ENCODE measurements around the gene LTBP1. TPM values are rescaled to one million over a fixed set of nuclear protein-coding genes. Genes with fewer than 3 reads are reported as not detected.

LTBP1 gene
- polyA plus RNA-seq, 2 of the 4 experiments (the other 2 are of a cell fraction) = 23.8 to 30.4 TPM

- Histone ChIP-seq H3K27ac (no peak overlapping the region), H3K4me1 (peaks cover 8% of the 10 kb centered on the region; the same call in 1 of the 3 replicates), H3K4me2 (no peak overlapping the region), H3K4me3 (no peak overlapping the region), H3K9me3 (no peaks in the 10 kb centered on the region; the same call in 2 of the 3 replicates)
- no peak for TF ChIP-seq ZNF302 (CRISPR knock-in tag; IDR thresholded peaks at IDR 0.05)
- TF ChIP-seq EHF (CRISPR knock-in tag; IDR thresholded peaks at IDR 0.05) = no peak
- no peak for TF ChIP-seq GATA3 (IDR thresholded peaks at IDR 0.05; ENCODE audit: borderline replicate concordance)
- no peak for TF ChIP-seq CHD4 (IDR thresholded peaks at IDR 0.05; ENCODE audit: borderline replicate concordance)
- TF ChIP-seq PBX3 (IDR thresholded peaks at IDR 0.05) = no peak
- TF ChIP-seq REST (IDR thresholded peaks at IDR 0.05) = no peak
- no peak for TF ChIP-seq HES2 (IDR thresholded peaks at IDR 0.05)
- no peak for TF ChIP-seq HMGXB4 (CRISPR knock-in tag; IDR thresholded peaks at IDR 0.05; ENCODE audit: borderline replicate concordance)
- TF ChIP-seq, protein P1, sequence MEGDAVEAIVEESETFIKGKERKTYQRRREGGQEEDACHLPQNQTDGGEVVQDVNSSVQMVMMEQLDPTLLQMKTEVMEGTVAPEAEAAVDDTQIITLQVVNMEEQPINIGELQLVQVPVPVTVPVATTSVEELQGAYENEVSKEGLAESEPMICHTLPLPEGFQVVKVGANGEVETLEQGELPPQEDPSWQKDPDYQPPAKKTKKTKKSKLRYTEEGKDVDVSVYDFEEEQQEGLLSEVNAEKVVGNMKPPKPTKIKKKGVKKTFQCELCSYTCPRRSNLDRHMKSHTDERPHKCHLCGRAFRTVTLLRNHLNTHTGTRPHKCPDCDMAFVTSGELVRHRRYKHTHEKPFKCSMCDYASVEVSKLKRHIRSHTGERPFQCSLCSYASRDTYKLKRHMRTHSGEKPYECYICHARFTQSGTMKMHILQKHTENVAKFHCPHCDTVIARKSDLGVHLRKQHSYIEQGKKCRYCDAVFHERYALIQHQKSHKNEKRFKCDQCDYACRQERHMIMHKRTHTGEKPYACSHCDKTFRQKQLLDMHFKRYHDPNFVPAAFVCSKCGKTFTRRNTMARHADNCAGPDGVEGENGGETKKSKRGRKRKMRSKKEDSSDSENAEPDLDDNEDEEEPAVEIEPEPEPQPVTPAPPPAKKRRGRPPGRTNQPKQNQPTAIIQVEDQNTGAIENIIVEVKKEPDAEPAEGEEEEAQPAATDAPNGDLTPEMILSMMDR (IDR thresholded peaks at IDR 0.05) = no peak
- TF ChIP-seq RAD21 (conservative IDR thresholded peaks at IDR 0.05 in 1 of 2, IDR thresholded peaks at IDR 0.05 in 1 of 2) = no peak
- DNase-seq (ENCODE audit: low read depth in 1 of 2, low spot score in 1 of 2) (no peak), FAIRE-seq (no peak), ATAC-seq (no peak; a peak in 1 of 6 replicates)
- ChIA-PET POLR2A (no interaction called here), CTCF (interaction anchor here (0.9 to 3.4 kb wide), 5 partner anchors 26 to 336 kb away, joined by 3 to 10 read pairs (median 3); no protein-coding TSS in a partner anchor)
- 82% methylated on average over 3 of the region's 3 CpGs for WGBS (ENCODE audit: missing lambda C conversion rate)
Observed at GRCh38 chr2:33059471-33060156, 112.9 kb downstream of the LTBP1 start.

GRCh38 chr2:33060405-33060804 lies 113.7 kb downstream of the LTBP1 start:
- ATAC-seq = no peak
- ChIA-PET CTCF (interaction anchor here (1.1 to 3.4 kb wide), 2 partner anchors 26 to 27 kb away, joined by 3 to 10 read pairs; no protein-coding TSS in a partner anchor), POLR2A (no interaction called here)

More at GRCh38 chr2:33060405-33060804, 113.7 kb downstream of the LTBP1 start:
- no peak overlapping the region for H3K4me3 ChIP-seq
- no peak for DNase-seq (ENCODE audit: low read depth in 1 of 2, low spot score in 1 of 2)
- no peak overlapping the region for H3K4me2 ChIP-seq
- H3K4me1 ChIP-seq = peaks cover 8% of the 10 kb centered on the region; the same call in 1 of the 3 replicates
- TF ChIP-seq RAD21 (conservative IDR thresholded peaks at IDR 0.05 in 1 of 2, IDR thresholded peaks at IDR 0.05 in 1 of 2) (no peak), FOXS1 (CRISPR knock-in tag; IDR thresholded peaks at IDR 0.05) (no peak), JUNB (IDR thresholded peaks at IDR 0.05) (no peak), HDAC2 (IDR thresholded peaks at IDR 0.05) (no peak), CBX2 (IDR thresholded peaks at IDR 0.05; ENCODE audit: borderline replicate concordance, low read depth) (no peak), NR3C1 (IDR thresholded peaks at IDR 0.05) (no peak), ESRRA (IDR thresholded peaks at IDR 0.05; ENCODE audit: borderline replicate concordance, low read length) (no peak), NPAS2 (CRISPR knock-in tag; IDR thresholded peaks at IDR 0.05; ENCODE audit: borderline replicate concordance) (no peak), ZC3H11A (IDR thresholded peaks at IDR 0.05) (no peak), CHD4 (IDR thresholded peaks at IDR 0.05; ENCODE audit: borderline replicate concordance) (no peak), CEBPB (IDR thresholded peaks at IDR 0.05) (no peak), RARB (CRISPR knock-in tag; IDR thresholded peaks at IDR 0.05) (no peak), PHF8 (IDR thresholded peaks at IDR 0.05; ENCODE audit: borderline replicate concordance, low read depth) (no peak)
- no peak overlapping the region for H3K27ac ChIP-seq
- peaks cover 4% of the 10 kb centered on the region; the same call in 2 of the 3 replicates for H3K9me3 ChIP-seq
- WGBS (ENCODE audit: missing lambda C conversion rate) = 87% methylated on average over 2 of the region's 2 CpGs
- FAIRE-seq = no peak
